Body of pancreas (tissue), 4 donors: ENCODE results near the gene NPAS2. TPM values are rescaled to one million over a fixed set of nuclear protein-coding genes. Genes with fewer than 3 reads are reported as not detected.

Source experiments
- ATAC-seq: fragments of 150-250 bp; one replicate; pipeline ENCODE4 v1.9.1; 2016
- DNase-seq, 4 donors: peaks; one replicate each; pipeline ENCODE4 v3.0.0-alpha.2; 2019
- H3K27ac ChIP-seq, 4 donors: fragments of 200-600 bp; sonication (generic); 1 replicate in 3 of 4; 2 replicates in 1 of 4; pipeline versions ENCODE4 v1.5.1 to v1.6.1; 2016 to 2019; ENCODE audit warnings: mild to moderate bottlenecking in 1 of 4, mixed read lengths in 1 of 4, moderate library complexity in 1 of 4
- H3K27me3 ChIP-seq, 2 donors: fragments of 200-600 bp; sonication (generic); one replicate each; pipeline ENCODE4 v1.6.0; 2016; ENCODE audit warnings: mild to moderate bottlenecking in 1 of 2
- H3K36me3 ChIP-seq, 2 donors: fragments of 200-600 bp; sonication (generic); replicated peaks in 1 of 2; 2 replicates each; pipeline ENCODE4 v1.5.1; 2016; ENCODE audit warnings: low read depth in 2 of 2; ENCODE audit not compliant: insufficient read depth in 1 of 2
- H3K4me1 ChIP-seq: fragments of 200-600 bp; sonication (generic); one replicate; pipeline ENCODE4 v1.6.0; 2016
- H3K4me3 ChIP-seq, 2 donors: fragments of 200-600 bp; sonication (generic); 1 replicate in 1 of 2; 2 replicates in 1 of 2; pipeline ENCODE4 v1.5.1; 2016 to 2019
- H3K9me3 ChIP-seq, 3 donors: fragments of 200-600 bp; sonication (generic); 1 replicate in 2 of 3; 2 replicates in 1 of 3; pipeline ENCODE4 v1.5.1; 2016
- POLR2A ChIP-seq, 3 donors: fragments of 450-650 bp; IDR thresholded peaks; one replicate each; pipeline ENCODE4 v1.6.1; 2016; ENCODE audit warnings: antibody characterized with exemption in 3 of 3, mild to moderate bottlenecking in 2 of 3
- WGBS, 2 donors: methylation state at CpG; one replicate each; pipeline ENCODE4 v1.1.5; 2017; 5-methylcytosine and 5-hydroxymethylcytosine counted together
- intact Hi-C: fragments of 100-400 bp; cut with DNase I; formaldehyde crosslinking; loops from one replicate; pipeline ENCODE4 v1.15.1; 2023
- total RNA-seq, 2 donors: library from RNA; depleted of rRNA; stranded (reverse); fragments of >200 nt; gene quantifications; one replicate each; pipeline ENCODE4 v1.1.0, GENCODE V29; 2016
- TF ChIP-seq, protein P1 (sequence below), 7 experiments: fragments of 450-650 bp in 4 of 7; fragments of 200-600 bp in 3 of 7; sonication (generic) in 3 of 7; IDR thresholded peaks; one replicate each; pipeline ENCODE4 v1.5.1; 2016 to 2019; ENCODE audit warnings: antibody characterized with exemption in 7 of 7

The NPAS2 gene
- total RNA-seq, 2 donors from 2014 or later: 32.7 to 51.7 TPM

DNA sequence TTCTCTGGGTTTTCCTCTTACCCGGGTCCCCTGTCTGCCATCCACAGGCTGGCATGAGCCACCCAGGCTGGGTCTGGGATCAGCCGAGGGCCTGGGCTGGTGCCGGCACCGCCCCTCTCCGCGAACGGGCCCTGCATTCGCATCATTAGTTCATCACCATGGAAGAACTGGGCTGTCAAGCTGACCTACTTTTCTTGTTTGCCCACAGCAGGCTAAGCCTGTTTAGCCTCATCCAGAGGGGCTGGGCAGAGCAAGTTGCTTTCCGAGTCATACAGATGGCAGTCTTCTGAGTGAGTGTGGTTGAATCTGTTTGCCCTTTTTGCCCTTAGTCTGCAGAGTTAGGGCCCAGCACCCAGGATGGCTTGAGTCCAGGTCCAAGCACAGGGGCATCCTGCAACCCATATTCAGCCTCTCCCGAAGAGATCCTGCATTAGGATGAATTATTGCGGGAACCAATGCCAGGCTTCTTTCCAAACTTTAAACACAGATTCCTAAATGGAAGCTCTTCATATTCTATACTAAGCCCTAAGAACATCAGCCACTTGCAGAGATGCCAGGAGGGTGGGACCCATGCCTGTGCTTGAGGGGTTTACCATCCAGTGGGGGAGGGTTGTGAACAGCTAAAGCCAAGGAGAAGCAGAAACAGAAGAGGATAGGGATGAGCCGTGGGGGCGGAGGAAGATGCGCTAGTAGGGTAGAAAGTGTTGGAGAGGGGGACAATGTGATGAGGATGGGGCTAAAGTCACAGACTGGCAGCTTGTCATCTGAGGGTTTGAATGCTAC is 68.0 kb downstream of the NPAS2 start:
- peak; percentile 22 for ATAC-seq
- Histone ChIP-seq H3K4me1 (peaks cover 49% of the 10 kb centered on the region), H3K4me3 (no peak overlapping the region), H3K27me3 (no peaks in the 10 kb centered on the region), H3K36me3 (no peaks in the 10 kb centered on the region), H3K9me3 (no peaks in the 10 kb centered on the region), H3K27ac (no peak overlapping the region)
- TF ChIP-seq POLR2A (IDR thresholded peaks at IDR 0.05): no peak
- TF ChIP-seq, protein P1, sequence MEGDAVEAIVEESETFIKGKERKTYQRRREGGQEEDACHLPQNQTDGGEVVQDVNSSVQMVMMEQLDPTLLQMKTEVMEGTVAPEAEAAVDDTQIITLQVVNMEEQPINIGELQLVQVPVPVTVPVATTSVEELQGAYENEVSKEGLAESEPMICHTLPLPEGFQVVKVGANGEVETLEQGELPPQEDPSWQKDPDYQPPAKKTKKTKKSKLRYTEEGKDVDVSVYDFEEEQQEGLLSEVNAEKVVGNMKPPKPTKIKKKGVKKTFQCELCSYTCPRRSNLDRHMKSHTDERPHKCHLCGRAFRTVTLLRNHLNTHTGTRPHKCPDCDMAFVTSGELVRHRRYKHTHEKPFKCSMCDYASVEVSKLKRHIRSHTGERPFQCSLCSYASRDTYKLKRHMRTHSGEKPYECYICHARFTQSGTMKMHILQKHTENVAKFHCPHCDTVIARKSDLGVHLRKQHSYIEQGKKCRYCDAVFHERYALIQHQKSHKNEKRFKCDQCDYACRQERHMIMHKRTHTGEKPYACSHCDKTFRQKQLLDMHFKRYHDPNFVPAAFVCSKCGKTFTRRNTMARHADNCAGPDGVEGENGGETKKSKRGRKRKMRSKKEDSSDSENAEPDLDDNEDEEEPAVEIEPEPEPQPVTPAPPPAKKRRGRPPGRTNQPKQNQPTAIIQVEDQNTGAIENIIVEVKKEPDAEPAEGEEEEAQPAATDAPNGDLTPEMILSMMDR (IDR thresholded peaks at IDR 0.05): no peak
- intact Hi-C loops: no loop called here
- DNase-seq: peak in 3 of 4 donors; percentile 45 to 54 (median 46)
- 50 to 61% methylated on average over 14 of the region's 14 CpGs for WGBS, 2 donors

DNA sequence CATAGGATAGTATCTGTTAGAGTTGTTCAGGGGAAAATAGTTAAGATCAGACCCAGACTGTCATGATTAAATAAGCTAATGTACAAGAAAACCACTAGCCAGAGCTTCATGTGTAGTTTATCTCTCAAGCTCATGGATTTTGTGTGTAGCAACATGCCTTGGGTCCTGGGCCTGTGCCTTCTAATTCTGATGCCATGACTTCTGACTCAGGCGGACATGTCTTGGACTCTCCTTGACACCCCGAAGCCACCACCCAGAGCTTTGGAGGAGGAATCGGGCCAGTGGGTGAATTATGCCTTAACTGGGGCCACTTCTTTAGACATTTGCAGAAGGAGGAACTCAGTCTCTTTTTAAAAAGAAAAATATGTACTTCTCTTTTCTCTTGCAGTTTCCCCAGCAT is 68.7 kb downstream of the NPAS2 start:
- H3K4me3 ChIP-seq: no peak overlapping the region
- H3K9me3 ChIP-seq: no peaks in the 10 kb centered on the region
- H3K27me3 ChIP-seq: no peaks in the 10 kb centered on the region
- no peak overlapping the region for H3K27ac ChIP-seq
- ATAC-seq: no peak
- 80 to 98% methylated on average over 3 of the region's 3 CpGs for WGBS, 2 donors
- peaks cover 43% of the 10 kb centered on the region for H3K4me1 ChIP-seq
- no peaks in the 10 kb centered on the region for H3K36me3 ChIP-seq
- DNase-seq: no peak
- TF ChIP-seq, protein P1 (IDR thresholded peaks at IDR 0.05): no peak
- TF ChIP-seq POLR2A (IDR thresholded peaks at IDR 0.05): no peak
- intact Hi-C loops: no loop called here

DNA sequence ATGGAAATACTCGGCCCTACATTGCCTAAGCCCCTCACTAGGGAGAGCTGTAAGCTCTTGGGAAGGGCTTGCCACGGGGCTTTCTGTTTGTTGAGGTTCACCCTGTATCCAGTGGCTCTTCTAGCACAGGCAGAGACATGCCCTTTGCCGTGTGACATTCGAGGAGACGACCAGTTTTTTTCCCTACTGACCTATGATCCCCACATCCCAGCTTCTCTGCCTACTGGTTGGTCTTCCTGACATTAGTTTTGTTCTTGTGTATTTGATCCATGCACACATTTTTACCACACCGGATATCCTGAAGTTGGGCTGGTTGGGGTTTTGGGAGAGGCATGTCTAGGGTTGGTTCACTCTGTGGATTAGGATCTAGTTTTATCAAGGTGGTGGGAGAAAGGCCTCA is 69.3 kb downstream of the NPAS2 start:
- Histone ChIP-seq H3K4me1 (peaks cover 43% of the 10 kb centered on the region), H3K27me3 (no peaks in the 10 kb centered on the region), H3K9me3 (no peaks in the 10 kb centered on the region), H3K36me3 (no peaks in the 10 kb centered on the region), H3K4me3 (no peak overlapping the region), H3K27ac (no peak overlapping the region)
- intact Hi-C loops: no loop called here
- DNase-seq: no peak
- TF ChIP-seq, protein P1 (IDR thresholded peaks at IDR 0.05): no peak
- no peak for TF ChIP-seq POLR2A (IDR thresholded peaks at IDR 0.05)
- no peak for ATAC-seq
- 78 to 84% methylated on average over 6 of the region's 6 CpGs for WGBS, 2 donors

DNA sequence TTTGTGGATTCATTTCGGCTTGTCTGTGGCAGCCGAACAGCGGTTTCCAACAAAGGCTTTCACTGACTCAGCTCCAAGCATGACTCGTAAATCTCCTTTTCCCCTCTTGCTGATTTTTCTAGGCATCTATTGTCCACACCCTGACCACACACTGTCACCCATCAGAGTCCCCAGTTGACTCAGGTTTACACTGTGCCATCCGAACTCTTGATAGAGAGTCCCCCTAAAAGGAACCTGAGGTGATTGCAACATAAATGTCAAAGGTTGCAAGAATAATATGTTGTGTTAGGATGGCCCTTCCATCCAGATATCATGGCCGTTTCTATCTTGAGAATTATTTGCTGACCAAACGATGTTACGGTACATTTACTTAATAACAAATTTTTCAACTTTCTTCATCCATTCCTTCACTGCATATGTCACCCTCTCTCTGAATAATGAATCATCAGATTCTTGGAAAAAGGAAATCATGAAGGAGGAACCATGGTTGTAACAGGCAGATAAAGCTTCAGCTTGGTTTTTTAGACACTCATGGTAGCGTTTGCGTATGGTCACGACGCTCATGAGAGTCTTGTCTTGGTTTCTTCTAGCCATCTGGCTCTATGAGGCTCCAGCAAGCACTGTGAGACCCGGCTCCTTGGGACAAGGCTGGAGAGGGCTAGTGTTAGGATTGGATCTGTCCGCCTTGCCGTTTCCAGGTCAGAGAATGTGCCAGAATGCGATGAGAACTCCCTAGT is 72.1 kb downstream of the NPAS2 start:
- H3K4me1 ChIP-seq: peaks cover 38% of the 10 kb centered on the region
- no peak for DNase-seq
- no peak overlapping the region for H3K4me3 ChIP-seq
- ATAC-seq: no peak
- H3K27ac ChIP-seq: no peak overlapping the region
- no peak for TF ChIP-seq POLR2A (IDR thresholded peaks at IDR 0.05)
- TF ChIP-seq, protein P1 (IDR thresholded peaks at IDR 0.05): no peak
- H3K27me3 ChIP-seq: no peaks in the 10 kb centered on the region
- no peaks in the 10 kb centered on the region for H3K36me3 ChIP-seq
- 80 to 86% methylated on average over 15 to 16 of the region's 16 CpGs for WGBS, 2 donors
- no peaks in the 10 kb centered on the region for H3K9me3 ChIP-seq
- intact Hi-C loops: loop anchor here (10.0 kb wide), 1 partner anchor 67 kb away; the partner anchor contains the start of gene NPAS2
